ENCODE measurements around the gene PLPPR1.

DNA sequence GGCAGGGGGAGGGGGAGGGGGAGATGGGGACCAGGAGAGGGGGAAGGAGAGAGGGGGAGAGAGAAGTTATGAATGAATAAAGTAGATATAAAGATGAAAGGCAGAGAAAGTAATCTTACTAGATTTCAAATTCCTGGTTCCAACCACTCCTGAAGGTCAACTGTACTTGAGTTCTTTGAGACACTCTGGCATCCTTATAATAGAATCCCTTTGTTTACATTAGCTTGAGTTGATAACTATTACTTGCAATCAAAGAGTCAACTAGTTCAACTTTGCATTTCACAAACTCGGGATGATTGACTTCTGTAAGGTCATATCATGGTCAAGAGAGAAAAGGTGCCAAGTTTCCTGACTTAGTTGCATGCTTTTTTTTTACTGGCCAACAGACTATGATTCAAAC, 314.1 kb downstream of the PLPPR1 start:
- TF ChIP-seq ZNF335 (CRISPR knock-in tag; IDR thresholded peaks at IDR 0.05) (no peak), ZC3H4 (CRISPR knock-in tag; IDR thresholded peaks at IDR 0.05; ENCODE audit: borderline replicate concordance) (no peak), MXD4 (CRISPR knock-in tag; IDR thresholded peaks at IDR 0.05) (no peak), MYNN (CRISPR knock-in tag; IDR thresholded peaks at IDR 0.05; ENCODE audit: low read depth) (no peak), EZH2 (conservative IDR thresholded peaks at IDR 0.05; ENCODE audit: low read depth, low read length) (no peak)
- TF ChIP-seq, protein P1, sequence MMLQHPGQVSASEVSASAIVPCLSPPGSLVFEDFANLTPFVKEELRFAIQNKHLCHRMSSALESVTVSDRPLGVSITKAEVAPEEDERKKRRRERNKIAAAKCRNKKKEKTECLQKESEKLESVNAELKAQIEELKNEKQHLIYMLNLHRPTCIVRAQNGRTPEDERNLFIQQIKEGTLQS (CRISPR knock-in tag; IDR thresholded peaks at IDR 0.05) = no peak
